ENCODE data around the gene DHDH.
"Not testable (repeated sequence)": the region's sequence is repeated elsewhere in the genome, so short reads cannot be mapped to it uniquely, and the experiment has no call there.

The DHDH gene

GRCh38 chr19:48933382-48933932 lies at the start of gene DHDH:
Gene DHDH, plus strand, starts transcription at chr19:48933699. Its CDS starts 23 bp downstream, at chr19:48933722.
- DNase-seq, result peak; percentile 91

GRCh38 chr19:48883726-48884125 lies 49.8 kb upstream of the DHDH start:
- DNase-seq, result no peak

DNA sequence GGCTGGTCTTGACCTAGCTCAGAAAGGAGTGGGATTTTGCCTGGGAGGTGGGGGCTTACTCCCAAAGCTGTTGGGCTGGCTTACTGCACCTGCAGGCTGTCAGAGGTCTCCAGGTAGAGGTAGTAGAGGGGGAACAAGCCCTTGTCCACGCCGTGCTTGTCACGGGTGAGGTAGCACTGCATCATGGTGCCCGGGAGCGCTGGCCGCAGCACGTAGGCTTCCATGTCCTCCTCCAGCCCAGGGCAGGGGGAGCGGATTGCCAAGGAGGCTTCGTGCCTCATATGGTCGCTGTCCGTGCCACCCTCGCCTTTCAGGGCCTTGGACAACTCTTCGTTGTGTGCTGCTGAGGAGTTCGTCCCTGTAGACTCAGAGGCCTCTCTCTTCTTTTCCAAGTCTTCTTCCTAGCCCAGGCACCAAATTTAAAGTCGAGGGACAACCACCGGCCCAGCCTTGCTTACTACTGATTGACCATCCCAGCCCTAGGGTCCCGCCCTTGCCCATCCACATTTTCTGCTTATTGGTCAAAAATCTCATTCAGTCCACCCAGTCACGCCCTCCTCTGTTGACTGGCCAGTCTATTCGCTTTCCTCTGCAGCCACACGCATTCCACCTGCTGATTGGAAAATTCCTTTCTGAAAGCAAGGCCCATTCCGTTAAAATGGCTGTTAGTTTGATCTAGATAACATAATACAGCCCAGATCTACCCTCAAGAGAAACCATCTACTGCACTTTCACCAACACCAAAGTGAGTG lies 45.5 kb upstream of the DHDH start:
- no peak for DNase-seq

GRCh38 chr19:48889496-48889895 lies 44.0 kb upstream of the DHDH start:
- not testable (repeated sequence) for DNase-seq

- no peak for DNase-seq
These were observed 42.9 kb upstream of the DHDH start for GRCh38 chr19:48890551-48890950.

DNA sequence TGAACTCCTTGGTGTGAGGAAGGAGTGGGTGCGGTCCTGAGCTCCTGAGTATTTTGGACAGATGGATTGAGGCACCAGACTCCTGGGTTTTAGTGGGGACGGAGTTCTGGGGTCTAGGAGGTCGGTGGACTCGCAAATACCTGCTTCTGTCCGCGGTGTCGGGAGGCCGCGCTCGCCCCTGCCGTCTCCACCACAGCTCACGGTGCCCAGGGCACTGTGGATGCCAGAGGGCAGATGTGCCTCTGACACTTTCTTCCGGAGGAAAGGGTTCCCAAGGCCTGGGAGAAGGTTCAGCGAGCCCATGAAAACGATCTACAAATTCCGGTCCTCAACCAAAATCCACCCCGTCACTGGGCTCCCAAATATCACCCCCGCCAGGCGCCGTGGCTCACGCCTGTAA lies 38.3 kb upstream of the DHDH start:
- DNase-seq, result no peak

DNA sequence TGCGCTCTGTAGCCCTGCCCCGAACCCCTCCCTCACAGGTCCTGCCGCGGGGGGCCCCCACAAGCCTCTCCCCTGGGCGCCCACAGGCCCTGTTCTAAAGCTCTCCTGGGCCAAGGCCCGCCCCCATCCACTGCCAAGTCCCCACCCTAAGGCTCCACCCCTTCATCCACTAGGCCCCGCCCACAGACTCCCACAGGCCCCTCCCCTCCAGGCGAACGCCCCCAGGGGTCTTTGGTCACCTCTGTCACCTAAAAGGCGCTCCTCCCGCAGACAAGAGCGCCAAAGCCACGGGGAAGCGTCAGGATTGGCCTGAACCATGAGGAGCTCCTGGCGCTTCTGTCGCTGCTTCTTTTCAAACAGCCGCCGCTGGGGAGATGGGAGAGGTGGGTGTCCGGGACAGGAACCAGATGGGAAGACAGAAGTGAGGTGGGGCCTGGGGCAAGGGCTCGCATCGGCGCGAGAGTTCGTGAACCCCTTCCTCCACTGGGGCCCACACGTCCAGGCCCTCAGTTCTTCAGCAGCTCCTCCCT lies 37.2 kb upstream of the DHDH start:
- DNase-seq, result no peak

- DNase-seq, result no peak
These were observed 36.3 kb upstream of the DHDH start for GRCh38 chr19:48897181-48897580.

- not testable (repeated sequence) for DNase-seq
These were observed 34.1 kb upstream of the DHDH start for GRCh38 chr19:48899386-48899749.

GRCh38 chr19:48899781-48900476 lies 33.6 kb upstream of the DHDH start, which contains the start of gene NUCB1:
Gene NUCB1, plus strand, starts transcription at chr19:48900312. Its CDS starts 485 bp downstream, at chr19:48900797.
- DNase-seq, result peak; percentile 97

DNA sequence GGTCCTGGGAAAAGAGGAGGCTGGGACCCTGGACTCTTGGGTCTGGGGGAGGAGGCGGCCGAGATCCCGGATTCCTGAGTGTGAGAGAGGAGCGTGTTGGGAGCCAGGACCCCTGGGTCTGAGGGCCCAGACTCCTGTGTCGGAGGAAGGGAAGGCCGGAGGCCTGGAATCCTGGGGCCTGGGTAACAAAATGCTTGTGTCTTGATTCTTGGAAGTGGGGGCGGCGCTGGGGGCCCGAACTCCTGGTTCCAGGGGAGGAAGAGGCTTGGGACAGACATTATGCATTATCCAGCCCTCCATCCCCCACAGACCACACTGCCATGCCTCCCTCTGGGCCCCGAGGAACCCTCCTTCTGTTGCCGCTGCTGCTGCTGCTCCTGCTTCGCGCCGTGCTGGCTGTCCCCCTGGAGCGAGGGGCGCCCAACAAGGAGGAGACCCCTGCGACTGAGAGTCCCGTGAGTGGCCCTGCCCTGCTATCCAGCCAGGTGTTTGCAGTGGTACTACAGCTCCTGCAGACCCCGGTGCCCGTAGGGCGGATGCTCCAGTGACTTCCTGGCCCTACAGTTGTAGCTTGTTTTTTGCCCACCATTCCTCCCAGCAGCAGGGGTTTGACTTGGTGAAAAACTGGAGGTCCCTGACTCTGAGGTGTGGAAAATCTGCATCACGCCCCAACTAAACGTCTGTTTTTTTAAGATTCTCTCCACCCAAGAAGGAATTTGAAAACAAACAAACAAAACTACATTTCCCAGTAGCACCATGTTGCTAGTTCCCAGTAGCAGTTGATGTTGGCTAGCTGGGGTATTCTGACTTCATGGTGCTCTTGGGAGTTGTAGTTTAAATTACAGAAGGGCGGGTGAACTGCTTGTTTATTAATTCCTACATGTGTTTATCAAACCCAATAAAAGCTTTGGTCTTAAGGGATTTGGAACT lies 32.8 kb upstream of the DHDH start:
- DNase-seq, result peak; percentile 24

DNA sequence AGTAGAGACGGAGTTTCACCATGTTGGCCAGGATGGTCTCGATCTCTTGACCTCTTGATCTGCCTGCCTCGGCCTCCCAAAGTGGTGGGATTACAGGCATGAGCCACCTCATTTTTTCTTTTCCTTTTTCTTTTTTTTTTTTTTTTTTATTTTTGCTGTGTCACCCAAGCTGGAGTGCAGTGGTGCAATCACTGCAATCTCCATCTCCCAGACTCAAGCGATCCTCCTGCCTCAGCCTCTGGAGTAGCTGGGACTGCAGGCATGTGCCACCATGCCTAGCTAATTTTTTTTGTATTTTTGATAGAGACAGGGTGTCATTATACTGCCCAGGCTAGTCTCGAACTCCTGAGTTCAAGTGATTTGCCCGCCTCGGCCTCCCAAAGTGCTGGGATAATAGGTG lies 31.2 kb upstream of the DHDH start:
- not testable (repeated sequence) for DNase-seq

DNA sequence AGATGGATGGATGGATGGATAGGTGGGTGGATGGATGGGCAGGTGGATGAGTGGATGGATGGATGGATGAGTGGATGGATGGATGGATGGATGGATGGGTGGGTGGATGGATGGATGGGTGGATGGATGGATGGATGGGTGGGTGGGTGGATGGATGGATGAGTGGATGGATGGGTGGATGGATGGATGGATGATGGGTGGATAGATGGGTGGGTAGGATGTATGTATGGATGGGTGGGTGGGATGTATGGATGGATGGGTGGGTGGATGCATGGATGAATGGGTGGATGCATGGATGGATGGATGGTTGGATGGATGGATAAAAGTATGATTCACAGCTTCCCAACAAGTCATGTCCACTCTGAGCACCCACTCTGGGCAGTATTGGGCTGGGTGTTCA lies 29.7 kb upstream of the DHDH start:
- DNase-seq, result not testable (repeated sequence)

DNA sequence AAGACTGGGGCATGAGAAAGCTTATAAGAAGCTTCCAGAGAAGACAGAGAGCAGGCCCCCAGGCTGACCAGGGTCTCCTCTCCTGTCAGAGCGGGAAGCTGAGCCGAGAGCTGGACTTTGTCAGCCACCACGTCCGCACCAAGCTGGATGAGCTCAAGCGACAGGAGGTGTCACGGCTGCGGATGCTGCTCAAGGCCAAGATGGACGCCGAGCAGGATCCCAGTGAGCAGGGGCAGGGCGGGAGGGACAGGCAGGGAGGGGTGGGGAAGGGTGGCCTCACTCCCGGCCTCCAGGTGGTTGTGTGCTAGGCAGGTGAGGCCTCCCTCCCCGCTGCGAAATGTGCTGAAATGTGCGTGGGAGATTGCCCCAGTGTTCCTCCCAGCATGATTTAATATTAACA lies 27.8 kb upstream of the DHDH start:
- no peak for DNase-seq

- DNase-seq, result no peak
These were observed 27.2 kb upstream of the DHDH start for GRCh38 chr19:48906324-48906723.

GRCh38 chr19:48907671-48908070 lies 25.8 kb upstream of the DHDH start:
- no peak for DNase-seq

DNA sequence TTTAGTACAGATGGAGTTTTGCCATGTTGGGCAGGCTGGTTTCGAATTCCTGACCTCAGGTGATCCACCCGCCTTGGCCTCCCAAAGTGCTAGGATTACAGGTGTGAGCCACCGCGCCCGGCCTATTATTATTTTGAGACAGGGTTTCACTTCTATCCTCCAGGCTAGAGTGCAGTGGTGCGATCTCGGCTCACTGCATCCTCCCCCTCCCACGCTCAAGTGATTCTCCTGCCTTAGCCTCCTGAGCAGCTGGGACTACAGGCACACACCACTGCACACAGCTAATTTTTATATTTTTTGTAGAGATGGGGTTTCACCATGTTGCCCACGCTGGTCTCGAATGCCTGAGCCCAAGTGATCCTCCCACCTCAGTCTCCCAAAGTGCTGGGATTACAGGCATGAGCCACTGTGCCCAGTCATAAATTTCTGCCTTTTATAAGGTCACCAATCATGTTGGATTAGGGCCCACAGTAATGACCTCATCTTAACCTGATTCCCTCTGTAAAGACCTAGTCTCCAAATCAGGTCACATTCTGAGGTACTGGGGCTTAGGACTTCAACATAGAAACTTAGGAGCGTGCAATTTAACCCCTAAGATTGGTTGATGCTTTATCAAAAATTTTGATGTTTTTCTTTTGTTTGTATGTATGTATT lies 23.9 kb upstream of the DHDH start:
- not testable (repeated sequence) for DNase-seq

DNA sequence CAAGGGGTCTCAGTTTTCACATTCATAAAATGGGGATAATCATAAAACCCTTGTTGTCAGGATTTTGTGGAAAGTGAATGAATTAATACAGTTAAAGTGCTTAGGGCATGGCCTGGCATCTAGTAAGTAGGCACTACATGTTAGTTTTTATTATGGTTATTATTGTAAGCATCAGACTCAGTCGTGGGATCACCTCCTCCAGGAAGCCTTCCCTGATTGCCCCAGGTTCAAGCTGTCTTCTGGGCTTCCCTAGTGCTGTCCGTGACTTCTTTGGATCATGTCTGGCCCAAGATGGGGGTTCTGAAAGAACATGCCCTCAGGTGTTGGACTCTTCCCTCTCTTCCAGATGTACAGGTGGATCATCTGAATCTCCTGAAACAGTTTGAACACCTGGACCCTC lies 22.7 kb upstream of the DHDH start:
- no peak for DNase-seq

- DNase-seq, result peak; percentile 8
These were observed 20.2 kb upstream of the DHDH start for GRCh38 chr19:48913114-48913889.

DNA sequence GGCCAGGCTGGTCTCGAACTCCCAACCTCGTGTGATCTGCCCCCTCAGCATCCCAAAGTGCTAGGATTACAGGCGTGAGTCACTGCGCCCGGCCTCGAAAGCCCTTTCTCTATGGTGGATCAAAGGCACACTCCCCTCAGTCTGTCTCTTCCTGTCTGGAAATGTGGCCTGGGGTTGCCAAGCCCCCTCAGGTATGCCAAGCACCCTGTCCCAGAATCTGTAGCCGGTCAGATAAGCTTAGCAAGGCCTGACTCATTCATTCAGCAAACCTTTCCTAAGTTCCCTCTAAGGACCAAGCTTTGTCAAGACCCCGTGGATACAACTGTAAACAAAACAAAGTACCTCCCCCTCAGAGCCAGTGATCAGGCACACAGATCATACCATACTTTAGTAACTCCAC lies 19.3 kb upstream of the DHDH start:
- DNase-seq, result no peak

DNA sequence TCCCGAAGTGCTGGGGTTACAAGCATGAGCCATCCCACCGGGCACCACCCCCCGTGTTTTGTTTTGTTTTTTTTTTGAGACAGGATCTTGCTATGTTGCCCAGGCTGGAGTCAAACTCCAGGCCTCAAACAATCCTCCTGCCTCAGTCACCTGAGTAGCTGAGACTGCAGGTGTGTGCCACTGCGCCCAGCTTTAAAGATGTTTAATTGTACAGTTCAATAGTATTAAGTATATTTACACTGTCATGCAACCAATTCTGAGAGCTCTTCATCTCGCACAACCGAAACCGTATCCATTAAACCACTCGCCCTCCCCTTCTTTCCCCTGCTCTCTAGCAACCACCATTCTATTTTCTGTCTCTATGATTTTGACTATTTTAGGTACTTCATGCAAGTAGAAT lies 17.7 kb upstream of the DHDH start:
- no peak for DNase-seq

All from RPMI8226 (cell line).